HepG2 (cell line): ENCODE measurements around the gene CDKN2AIP. TPM values are rescaled to one million over a fixed set of nuclear protein-coding genes. Genes with fewer than 3 reads are reported as not detected.
A peak's percentile ranks its signal among the peaks of the same experiment; 100 is the strongest.

Source experiments
- ATF7-NPFF ChIP-seq: sonication (generic); formaldehyde crosslinking; IDR thresholded peaks from 2 replicates; pipeline ENCODE4 v1.8.1; 2023; ENCODE audit warnings: mild to moderate bottlenecking, low read depth, missing genetic modification reagents, moderate library complexity
- EP300 ChIP-seq, 3 experiments: sonication (generic) in 1 of 3; formaldehyde crosslinking in 1 of 3; IDR thresholded peaks; 2 replicates each; pipeline versions ENCODE4 v1.5.1 to v1.6.1; 2011 to 2020; ENCODE audit warnings: low read depth in 2 of 3, low read length in 2 of 3, borderline replicate concordance in 1 of 3, improper control_type of control experiment in 1 of 3, mild to moderate bottlenecking in 1 of 3, missing genetic modification reagents in 1 of 3, moderate library complexity in 1 of 3
- FOXA1 ChIP-seq, 2 experiments: fragments of 450-650 bp in 1 of 2; sonication (generic) in 1 of 2; formaldehyde crosslinking in 1 of 2; IDR thresholded peaks; 2 replicates each; pipeline versions ENCODE4 v1.4.0 to v1.6.1; 2016 to 2020; ENCODE audit warnings: missing genetic modification reagents in 1 of 2
- PAXIP1 ChIP-seq: sonication (generic); formaldehyde crosslinking; conservative IDR thresholded peaks from 2 replicates; pipeline ENCODE4 v1.4.0; 2020; ENCODE audit warnings: mild to moderate bottlenecking, missing genetic modification reagents, moderate library complexity
- PHB2 ChIP-seq: fragments of 450-650 bp; IDR thresholded peaks from 2 replicates; pipeline ENCODE4 v1.6.1; 2018; ENCODE audit not compliant: partially characterized antibody
- RXRA ChIP-seq: sonication (generic); formaldehyde crosslinking; IDR thresholded peaks from 2 replicates; pipeline ENCODE4 v1.5.1; 2020; ENCODE audit warnings: missing genetic modification reagents
- SIN3A ChIP-seq: IDR thresholded peaks from 2 replicates; pipeline ENCODE4 v1.6.1; 2011; ENCODE audit warnings: low read depth, mild to moderate bottlenecking, control low read depth, low read length, borderline replicate concordance
- TFAP4 ChIP-seq: sonication (generic); IDR thresholded peaks from 2 replicates; pipeline ENCODE4 v1.6.1; 2016; ENCODE audit warnings: low read depth, borderline replicate concordance
- TFDP2 ChIP-seq: sonication (generic); formaldehyde crosslinking; IDR thresholded peaks from 2 replicates; pipeline ENCODE4 v1.4.0; 2020; ENCODE audit warnings: missing genetic modification reagents
- THAP11 ChIP-seq: IDR thresholded peaks from 2 replicates; pipeline ENCODE4 v1.6.1; 2016; ENCODE audit warnings: missing biosample characterization, missing genetic modification reagents
- ZBTB25 ChIP-seq: IDR thresholded peaks from 2 replicates; pipeline ENCODE4 v1.6.1; 2018; ENCODE audit warnings: missing genetic modification reagents
- ZBTB38 ChIP-seq: sonication (generic); formaldehyde crosslinking; IDR thresholded peaks from 2 replicates; pipeline ENCODE4 v1.5.1; 2020; ENCODE audit warnings: mild to moderate bottlenecking, missing genetic modification reagents
- ZNF143 ChIP-seq: sonication (generic); formaldehyde crosslinking; IDR thresholded peaks from 2 replicates; pipeline ENCODE4 v1.4.0; 2020; ENCODE audit warnings: missing genetic modification reagents
- ZNF574 ChIP-seq: sonication (generic); formaldehyde crosslinking; IDR thresholded peaks from 2 replicates; pipeline ENCODE4 v1.4.0; 2020; ENCODE audit warnings: missing genetic modification reagents
- ZNF678 ChIP-seq: sonication (generic); formaldehyde crosslinking; IDR thresholded peaks from 2 replicates; pipeline ENCODE4 v1.4.0; 2020; ENCODE audit warnings: mild to moderate bottlenecking, missing genetic modification reagents
- ZNF780A ChIP-seq: sonication (generic); formaldehyde crosslinking; IDR thresholded peaks from 2 replicates; pipeline ENCODE4 v1.8.0; 2022; ENCODE audit warnings: mild to moderate bottlenecking, missing genetic modification reagents, moderate library complexity
- polyA plus RNA-seq, 8 experiments: library from polyadenylated mRNA; depleted of rRNA in 3 of 8; stranded (reverse) in 7 of 8; unstranded in 1 of 8; fragments of >200 nt; fragmentation: Illumina TruSeq in 4 of 8; extraction: Trizol in 4 of 8; gene quantifications; 2 replicates each; pipeline versions ENCODE4 v1.2.1 to v1.2.3, GENCODE V29; 2011 to 2016; ENCODE audit warnings: low read depth in 4 of 8, missing spikeins in 1 of 8, mixed read lengths in 1 of 8; ENCODE audit not compliant: insufficient read depth in 1 of 8
- total RNA-seq, 5 experiments: library from RNA; depleted of rRNA; stranded (reverse); fragments of >200 nt; fragmentation: Illumina TruSeq; extraction: Trizol; gene quantifications; 2 replicates each; pipeline ENCODE4 v1.2.3, GENCODE V29; 2016; ENCODE audit warnings: low read depth in 1 of 5

CDKN2AIP gene
- total and polyA plus RNA-seq, 2 of the 13 experiments (the other 11 are each of a cell fraction or from before 2014, with no cell fraction given): 17.0 to 18.7 TPM

GRCh38 chr4:183468210-183469095 is 24.0 kb downstream of the CDKN2AIP start (continued):
- TF ChIP-seq PAXIP1 (CRISPR knock-in tag) (0 out of 2 replicates have a peak, but pooled peaks have one; percentile 34), ZNF574 (CRISPR knock-in tag) (no peak), TFDP2 (CRISPR knock-in tag) (no peak), ZBTB38 (no peak), ATF7-NPFF (CRISPR knock-in tag) (no peak), ZNF143 (CRISPR knock-in tag) (no peak), ZNF780A (CRISPR knock-in tag) (no peak), SIN3A (no peak), PHB2 (no peak), ZBTB25 (no peak), FOXA1 (IDR thresholded peaks at IDR 0.05) (no peak), FOXA1 (CRISPR knock-in tag; IDR thresholded peaks at IDR 0.05) (peak; percentile 39; the same call in 1 of the 2 replicates), ZNF678 (CRISPR knock-in tag) (no peak), THAP11 (CRISPR knock-in tag) (no peak), TFAP4 (no peak), RXRA (CRISPR knock-in tag) (no peak), EP300 (IDR thresholded peaks at IDR 0.05; ENCODE audit: low read depth in 2 of 2, low read length in 2 of 2) (0 out of 4 replicates have a peak, but pooled peaks of 1 of the 2 experiments have one; percentile 23), EP300 (CRISPR knock-in tag; IDR thresholded peaks at IDR 0.05; ENCODE audit: borderline replicate concordance) (no peak)
